ENCODE data around the gene SCPEP1. TPM values are rescaled to one million over a fixed set of nuclear protein-coding genes. Genes with fewer than 3 reads are reported as not detected.

Gene SCPEP1
- total and polyA plus RNA-seq, 2 of the 13 experiments (the other 11 are each of a cell fraction or from before 2014, with no cell fraction given) = 24.3 to 27.3 TPM

GRCh38 chr17:56939869-56940484, 38.0 kb upstream of the SCPEP1 start (continued):
- TF ChIP-seq ZNF740 (CRISPR knock-in tag; IDR thresholded peaks at IDR 0.05) (no peak), RXRB (CRISPR knock-in tag; IDR thresholded peaks at IDR 0.05; ENCODE audit: borderline replicate concordance) (0 out of 2 replicates have a peak, but pooled peaks have one; percentile 31), TEAD3 (CRISPR knock-in tag; optimal IDR thresholded peaks at IDR 0.05; ENCODE audit: borderline replicate concordance) (peak; percentile 77), ZGPAT (CRISPR knock-in tag; IDR thresholded peaks at IDR 0.05) (peak; percentile 40; the same call in 1 of the 2 replicates), AGO1 (IDR thresholded peaks at IDR 0.05; ENCODE audit: low read depth, low read length, poor library complexity, severe bottlenecking) (no peak), ZZZ3 (CRISPR knock-in tag; IDR thresholded peaks at IDR 0.05; ENCODE audit: borderline replicate concordance) (no peak), ZNF746 (CRISPR knock-in tag; IDR thresholded peaks at IDR 0.05) (no peak), RFX5 (IDR thresholded peaks at IDR 0.05; ENCODE audit: low read depth, low read length) (no peak), ZKSCAN1 (IDR thresholded peaks at IDR 0.05; ENCODE audit: low read length) (no peak), SALL1 (CRISPR knock-in tag; IDR thresholded peaks at IDR 0.05) (peak; percentile 30; the same call in 1 of the 2 replicates), ZNF180 (CRISPR knock-in tag; IDR thresholded peaks at IDR 0.05; ENCODE audit: borderline replicate concordance, low read depth) (no peak), SMAD3 (CRISPR knock-in tag; IDR thresholded peaks at IDR 0.05) (0 out of 2 replicates have a peak, but pooled peaks have one; percentile 18), SMC3 (IDR thresholded peaks at IDR 0.05; ENCODE audit: low read length) (peak; percentile 88), ZFP36 (IDR thresholded peaks at IDR 0.05; ENCODE audit: borderline replicate concordance, low read depth, low read length, partially characterized antibody) (no peak), ZFP36L1 (CRISPR knock-in tag; IDR thresholded peaks at IDR 0.05) (no peak), FOXP1 (IDR thresholded peaks at IDR 0.05) (no peak), FOXP1 (CRISPR knock-in tag; IDR thresholded peaks at IDR 0.05) (no peak), KLF13 (CRISPR knock-in tag; IDR thresholded peaks at IDR 0.05) (no peak), KDM5A (IDR thresholded peaks at IDR 0.05; ENCODE audit: borderline replicate concordance, low read length) (0 out of 2 replicates have a peak, but pooled peaks have one; percentile 29)
- TF ChIP-seq, protein P1, sequence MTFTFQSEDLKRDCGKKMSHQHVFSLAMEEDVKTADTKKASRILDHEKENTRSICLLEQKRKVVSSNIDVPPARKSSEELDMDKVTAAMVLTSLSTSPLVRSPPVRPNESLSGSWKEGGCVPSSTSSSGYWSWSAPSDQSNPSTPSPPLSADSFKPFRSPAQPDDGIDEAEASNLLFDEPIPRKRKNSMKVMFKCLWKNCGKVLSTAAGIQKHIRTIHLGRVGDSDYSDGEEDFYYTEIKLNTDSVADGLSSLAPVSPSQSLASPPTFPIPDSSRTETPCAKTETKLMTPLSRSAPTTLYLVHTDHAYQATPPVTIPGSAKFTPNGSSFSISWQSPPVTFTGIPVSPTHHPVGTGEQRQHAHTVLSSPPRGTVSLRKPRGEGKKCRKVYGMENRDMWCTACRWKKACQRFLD (CRISPR knock-in tag; IDR thresholded peaks at IDR 0.05; ENCODE audit: borderline replicate concordance) = no peak
- TF ChIP-seq, protein P2, sequence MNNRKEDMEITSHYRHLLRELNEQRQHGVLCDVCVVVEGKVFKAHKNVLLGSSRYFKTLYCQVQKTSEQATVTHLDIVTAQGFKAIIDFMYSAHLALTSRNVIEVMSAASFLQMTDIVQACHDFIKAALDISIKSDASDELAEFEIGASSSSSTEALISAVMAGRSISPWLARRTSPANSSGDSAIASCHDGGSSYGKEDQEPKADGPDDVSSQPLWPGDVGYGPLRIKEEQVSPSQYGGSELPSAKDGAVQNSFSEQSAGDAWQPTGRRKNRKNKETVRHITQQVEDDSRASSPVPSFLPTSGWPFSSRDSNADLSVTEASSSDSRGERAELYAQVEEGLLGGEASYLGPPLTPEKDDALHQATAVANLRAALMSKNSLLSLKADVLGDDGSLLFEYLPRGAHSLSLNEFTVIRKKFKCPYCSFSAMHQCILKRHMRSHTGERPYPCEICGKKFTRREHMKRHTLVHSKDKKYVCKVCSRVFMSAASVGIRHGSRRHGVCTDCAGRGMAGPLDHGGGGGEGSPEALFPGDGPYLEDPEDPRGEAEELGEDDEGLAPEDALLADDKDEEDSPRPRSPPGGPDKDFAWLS (CRISPR knock-in tag; IDR thresholded peaks at IDR 0.05; ENCODE audit: borderline replicate concordance) = no peak
- TF ChIP-seq, protein P3, sequence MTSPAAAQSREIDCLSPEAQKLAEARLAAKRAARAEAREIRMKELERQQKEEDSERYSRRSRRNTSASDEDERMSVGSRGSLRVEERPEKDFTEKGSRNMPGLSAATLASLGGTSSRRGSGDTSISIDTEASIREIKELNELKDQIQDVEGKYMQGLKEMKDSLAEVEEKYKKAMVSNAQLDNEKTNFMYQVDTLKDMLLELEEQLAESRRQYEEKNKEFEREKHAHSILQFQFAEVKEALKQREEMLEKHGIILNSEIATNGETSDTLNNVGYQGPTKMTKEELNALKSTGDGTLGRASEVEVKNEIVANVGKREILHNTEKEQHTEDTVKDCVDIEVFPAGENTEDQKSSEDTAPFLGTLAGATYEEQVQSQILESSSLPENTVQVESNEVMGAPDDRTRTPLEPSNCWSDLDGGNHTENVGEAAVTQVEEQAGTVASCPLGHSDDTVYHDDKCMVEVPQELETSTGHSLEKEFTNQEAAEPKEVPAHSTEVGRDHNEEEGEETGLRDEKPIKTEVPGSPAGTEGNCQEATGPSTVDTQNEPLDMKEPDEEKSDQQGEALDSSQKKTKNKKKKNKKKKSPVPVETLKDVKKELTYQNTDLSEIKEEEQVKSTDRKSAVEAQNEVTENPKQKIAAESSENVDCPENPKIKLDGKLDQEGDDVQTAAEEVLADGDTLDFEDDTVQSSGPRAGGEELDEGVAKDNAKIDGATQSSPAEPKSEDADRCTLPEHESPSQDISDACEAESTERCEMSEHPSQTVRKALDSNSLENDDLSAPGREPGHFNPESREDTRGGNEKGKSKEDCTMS (CRISPR knock-in tag; conservative IDR thresholded peaks at IDR 0.05) = no peak
